Stimulated activated effector memory CD8-positive, alpha-beta T cell treated with anti-CD3 and anti-CD28 coated beads, Interleukin-12 subunit alpha, Interleukin-12 subunit beta, amount 100 ng/mL, for 72 hours (primary cell): ENCODE measurements around the gene FBXO28.

Source experiments
- ATAC-seq: fragments of 150-1000 bp; cut with Tn5 transposase; 2 replicates; pipeline ENCODE4 v1.10.0; 2021
- DNase-seq, 2 donors: peaks; one replicate each; pipeline ENCODE4 v3.0.0; 2021 to 2022; ENCODE audit warnings: low spot score in 2 of 2
- H3K27ac Mint-ChIP-seq: one replicate; pipeline ENCODE4 v1.8.0; 2022; ENCODE audit warnings: mild to moderate bottlenecking, mixed read lengths
- H3K36me3 Mint-ChIP-seq: one replicate; pipeline ENCODE4 v1.8.0; 2022; ENCODE audit warnings: mild to moderate bottlenecking, mixed read lengths
- H3K4me1 Mint-ChIP-seq: one replicate; pipeline ENCODE4 v1.8.0; 2022; ENCODE audit warnings: mixed read lengths
- H3K4me3 Mint-ChIP-seq: one replicate; pipeline ENCODE4 v1.8.0; 2022; ENCODE audit warnings: mild to moderate bottlenecking, mixed read lengths
- H3K9me3 Mint-ChIP-seq: one replicate; pipeline ENCODE4 v1.8.0; 2022; ENCODE audit warnings: mixed read lengths

Gene FBXO28

GRCh38 chr1:224114787-224115175, 870 bp downstream of the FBXO28 start:
- Mint-ChIP-seq H3K4me1 (peaks cover 16% of the 10 kb centered on the region), H3K4me3 (peak overlapping the region; percentile 82), H3K27ac (peak overlapping the region; percentile 91), H3K9me3 (peaks cover 3% of the 10 kb centered on the region), H3K36me3 (peaks cover 32% of the 10 kb centered on the region)
- no peak for ATAC-seq
- no peak for DNase-seq

DNA sequence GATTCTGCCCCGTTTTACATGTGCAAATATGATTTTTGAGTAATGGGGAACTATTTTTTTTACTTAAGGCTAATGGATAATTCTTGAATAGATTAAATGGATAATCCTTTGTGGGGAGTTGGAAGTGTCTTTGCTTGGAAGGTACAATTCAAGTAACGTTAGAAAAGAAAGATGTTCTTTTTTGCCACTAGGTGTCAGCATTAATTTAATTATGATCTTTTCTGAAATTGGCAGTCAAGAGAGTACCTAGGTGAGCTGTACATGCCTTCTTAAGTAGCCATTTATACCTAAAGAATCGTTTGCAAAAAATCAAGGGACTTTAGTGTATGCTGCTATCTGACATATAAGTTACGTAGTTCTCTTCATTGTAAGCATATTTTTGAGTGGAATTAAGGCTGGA, 2.2 kb downstream of the FBXO28 start:
- H3K36me3 Mint-ChIP-seq = peaks cover 42% of the 10 kb centered on the region
- H3K4me1 Mint-ChIP-seq = peaks cover 16% of the 10 kb centered on the region
- DNase-seq (no peak), ATAC-seq (peak; percentile 48)
- peak overlapping the region; percentile 10 for H3K27ac Mint-ChIP-seq
- H3K4me3 Mint-ChIP-seq = peak overlapping the region; percentile 30
- H3K9me3 Mint-ChIP-seq = peaks cover 3% of the 10 kb centered on the region

DNA sequence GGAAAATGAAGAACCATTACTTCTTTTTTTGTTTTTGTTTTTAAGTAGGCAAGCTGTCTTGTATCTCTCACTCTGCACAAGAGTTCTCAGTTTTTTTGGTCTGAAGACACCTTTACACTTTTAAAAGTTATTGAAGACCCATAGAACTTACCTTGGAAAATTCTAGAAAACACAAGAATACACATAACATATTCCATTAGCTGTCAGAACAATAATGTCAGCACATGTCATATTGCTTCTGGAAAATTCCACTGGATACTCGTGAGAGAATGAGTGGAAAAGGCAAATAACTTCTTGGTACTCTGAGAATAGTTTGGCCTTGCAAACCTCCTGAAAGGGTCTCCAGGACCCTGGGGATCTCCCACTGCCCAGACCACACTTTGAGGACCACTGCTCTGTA, 4.8 kb downstream of the FBXO28 start:
- no peak for ATAC-seq
- Mint-ChIP-seq H3K27ac (no peak overlapping the region), H3K4me1 (peaks cover 10% of the 10 kb centered on the region), H3K4me3 (no peak overlapping the region), H3K36me3 (peaks cover 48% of the 10 kb centered on the region), H3K9me3 (no peaks in the 10 kb centered on the region)
- DNase-seq = no peak

DNA sequence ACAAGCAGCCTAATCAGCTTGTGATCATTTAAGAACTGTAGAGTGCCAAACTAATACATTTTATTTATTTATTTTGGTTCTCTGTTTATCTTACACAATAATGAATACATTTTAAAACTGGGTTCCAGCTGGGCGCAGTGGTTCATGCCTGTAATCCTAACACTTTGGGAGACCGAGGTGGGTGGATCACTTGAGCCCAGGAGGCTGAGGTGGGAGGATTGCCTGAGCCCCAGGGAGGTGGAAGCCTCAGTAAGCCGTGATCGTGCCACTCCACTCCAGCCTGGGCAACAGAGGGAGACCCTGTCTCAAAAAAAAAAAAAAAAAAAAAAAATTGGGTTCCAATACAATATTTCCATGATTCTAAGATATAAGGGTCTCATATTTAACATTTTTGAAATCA, 9.2 kb downstream of the FBXO28 start:
- no peak overlapping the region for H3K4me3 Mint-ChIP-seq
- ATAC-seq (no peak), DNase-seq (no peak)
- peaks cover 24% of the 10 kb centered on the region for H3K4me1 Mint-ChIP-seq
- no peak overlapping the region for H3K27ac Mint-ChIP-seq
- peaks cover 61% of the 10 kb centered on the region for H3K36me3 Mint-ChIP-seq
- H3K9me3 Mint-ChIP-seq = no peaks in the 10 kb centered on the region

DNA sequence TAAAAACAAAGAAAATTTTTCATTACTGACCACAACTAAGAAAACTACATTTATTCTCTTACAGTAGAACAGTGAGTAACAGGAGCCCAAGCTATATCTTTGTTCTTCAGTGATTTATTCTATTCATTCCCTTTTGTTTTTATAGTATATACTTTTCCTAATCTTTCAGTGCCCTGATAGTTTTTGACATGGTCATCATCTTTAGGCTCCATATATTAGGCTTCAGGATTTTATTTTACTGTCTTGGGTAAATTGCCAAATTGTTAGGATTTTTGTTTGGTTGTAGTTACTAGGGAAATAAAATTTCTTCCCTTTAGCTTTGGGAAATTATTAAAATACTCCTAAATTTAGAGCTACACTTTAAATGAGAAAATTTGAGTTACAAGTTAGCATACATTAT, 10.3 kb downstream of the FBXO28 start:
- H3K9me3 Mint-ChIP-seq = no peaks in the 10 kb centered on the region
- ATAC-seq (no peak), DNase-seq (no peak)
- H3K4me3 Mint-ChIP-seq = no peak overlapping the region
- peaks cover 51% of the 10 kb centered on the region for H3K36me3 Mint-ChIP-seq
- H3K4me1 Mint-ChIP-seq = peaks cover 24% of the 10 kb centered on the region
- no peak overlapping the region for H3K27ac Mint-ChIP-seq

- Mint-ChIP-seq H3K27ac (no peak overlapping the region), H3K9me3 (no peaks in the 10 kb centered on the region), H3K36me3 (peaks cover 73% of the 10 kb centered on the region), H3K4me3 (no peak overlapping the region), H3K4me1 (peaks cover 19% of the 10 kb centered on the region)
- DNase-seq (no peak), ATAC-seq (no peak)
These were observed 14.3 kb downstream of the FBXO28 start for GRCh38 chr1:224127925-224128819.

- no peak overlapping the region for H3K4me3 Mint-ChIP-seq
- H3K36me3 Mint-ChIP-seq = peaks cover 80% of the 10 kb centered on the region
- DNase-seq = no peak
- H3K4me1 Mint-ChIP-seq = peaks cover 7% of the 10 kb centered on the region
- no peaks in the 10 kb centered on the region for H3K9me3 Mint-ChIP-seq
- no peak overlapping the region for H3K27ac Mint-ChIP-seq
- no peak for ATAC-seq
These were observed 17.3 kb downstream of the FBXO28 start for GRCh38 chr1:224131253-224131652.

- Mint-ChIP-seq H3K27ac (no peak overlapping the region), H3K4me3 (no peak overlapping the region), H3K36me3 (peaks cover 87% of the 10 kb centered on the region), H3K9me3 (no peaks in the 10 kb centered on the region), H3K4me1 (no peaks in the 10 kb centered on the region)
- ATAC-seq (no peak), DNase-seq (no peak)
These were observed 19.0 kb downstream of the FBXO28 start for GRCh38 chr1:224132901-224133300.

GRCh38 chr1:224133741-224134299, 19.9 kb downstream of the FBXO28 start:
- peaks cover 96% of the 10 kb centered on the region for H3K36me3 Mint-ChIP-seq
- H3K9me3 Mint-ChIP-seq = no peaks in the 10 kb centered on the region
- H3K27ac Mint-ChIP-seq = no peak overlapping the region
- no peak for DNase-seq
- H3K4me1 Mint-ChIP-seq = no peaks in the 10 kb centered on the region
- H3K4me3 Mint-ChIP-seq = no peak overlapping the region
- no peak for ATAC-seq

- H3K4me1 Mint-ChIP-seq = no peaks in the 10 kb centered on the region
- no peaks in the 10 kb centered on the region for H3K9me3 Mint-ChIP-seq
- ATAC-seq (no peak), DNase-seq (no peak)
- H3K36me3 Mint-ChIP-seq = peaks cover 99% of the 10 kb centered on the region
- H3K4me3 Mint-ChIP-seq = no peak overlapping the region
- H3K27ac Mint-ChIP-seq = peak overlapping the region; percentile 27
These were observed 23.6 kb downstream of the FBXO28 start for GRCh38 chr1:224137518-224137917.

DNA sequence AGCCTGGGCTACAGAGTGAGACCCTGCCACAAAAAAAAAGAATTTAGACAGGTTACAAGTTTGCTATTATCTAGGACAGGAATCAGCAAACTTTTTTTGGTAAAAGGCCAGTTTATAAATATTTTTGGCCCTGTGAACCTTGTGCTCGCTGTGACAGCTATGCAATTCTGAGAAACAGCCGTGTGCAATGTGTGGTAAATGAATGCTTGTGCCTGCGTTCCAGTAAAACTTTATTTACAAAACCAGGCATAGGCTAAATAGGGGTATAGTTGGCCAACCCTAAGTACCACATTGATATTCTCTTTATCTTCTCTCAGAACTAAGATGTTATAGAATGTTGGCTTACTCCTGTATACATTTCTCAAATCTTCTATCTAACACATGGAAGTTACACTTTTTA, 24.3 kb downstream of the FBXO28 start:
- Mint-ChIP-seq H3K4me1 (no peaks in the 10 kb centered on the region), H3K9me3 (no peaks in the 10 kb centered on the region), H3K27ac (no peak overlapping the region), H3K36me3 (peaks cover 99% of the 10 kb centered on the region), H3K4me3 (no peak overlapping the region)
- ATAC-seq = no peak
- no peak for DNase-seq

GRCh38 chr1:224141693-224142092, 27.8 kb downstream of the FBXO28 start:
- ATAC-seq (peak; percentile 53), DNase-seq (no peak)
- Mint-ChIP-seq H3K4me3 (no peak overlapping the region), H3K36me3 (peaks cover 86% of the 10 kb centered on the region), H3K27ac (no peak overlapping the region), H3K9me3 (no peaks in the 10 kb centered on the region), H3K4me1 (no peaks in the 10 kb centered on the region)

DNA sequence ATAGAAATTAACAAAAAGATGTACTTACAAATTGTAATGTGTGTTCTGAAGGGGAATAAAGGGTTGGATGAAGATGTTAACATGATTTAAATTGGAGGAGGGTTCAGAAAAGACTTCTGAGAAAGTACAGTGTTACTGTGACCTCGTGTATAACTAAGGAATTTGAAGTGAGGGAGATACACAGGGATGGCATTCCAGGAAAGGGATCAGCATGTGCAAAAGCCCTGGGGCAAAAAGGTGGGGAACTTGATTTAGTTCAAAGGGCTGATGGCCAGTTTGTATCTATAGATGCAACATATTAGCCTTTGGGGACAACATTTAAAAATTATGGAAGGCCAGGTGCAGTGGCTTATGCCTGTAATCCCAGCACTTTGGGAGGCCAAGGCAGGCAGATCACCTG, 35.8 kb downstream of the FBXO28 start:
- Mint-ChIP-seq H3K4me1 (peaks cover 12% of the 10 kb centered on the region), H3K36me3 (peaks cover 40% of the 10 kb centered on the region), H3K27ac (no peak overlapping the region), H3K9me3 (no peaks in the 10 kb centered on the region), H3K4me3 (no peak overlapping the region)
- DNase-seq (no peak), ATAC-seq (no peak)

DNA sequence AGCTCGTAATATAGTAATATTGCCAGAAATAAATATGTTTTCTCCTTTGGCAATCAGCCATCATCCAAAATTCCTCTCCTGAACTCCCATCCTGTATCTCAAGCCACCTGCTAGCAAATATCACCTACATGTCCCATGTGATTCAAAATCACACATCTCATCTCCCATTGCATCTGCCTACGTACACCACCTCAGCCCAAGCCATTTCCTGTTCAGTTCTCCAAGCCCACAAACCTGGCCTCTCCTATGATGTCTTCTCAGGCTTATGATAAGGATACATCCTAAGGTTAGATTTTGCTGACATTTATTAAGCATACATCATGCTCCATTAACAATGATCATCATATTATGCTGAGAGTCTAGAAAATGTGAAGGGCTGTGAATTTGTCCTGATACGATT, 37.2 kb downstream of the FBXO28 start:
- H3K27ac Mint-ChIP-seq = peak overlapping the region; percentile 4

GRCh38 chr1:224157316-224157715, 43.4 kb downstream of the FBXO28 start:
- Mint-ChIP-seq H3K36me3 (peaks cover 73% of the 10 kb centered on the region), H3K4me3 (no peak overlapping the region)
- no peak for ATAC-seq

More for the DNA sequence above, 37.2 kb downstream of the FBXO28 start:
- Mint-ChIP-seq H3K4me3 (no peak overlapping the region), H3K36me3 (peaks cover 41% of the 10 kb centered on the region), H3K9me3 (no peaks in the 10 kb centered on the region), H3K4me1 (peaks cover 12% of the 10 kb centered on the region)
- ATAC-seq (no peak), DNase-seq (no peak)

DNA sequence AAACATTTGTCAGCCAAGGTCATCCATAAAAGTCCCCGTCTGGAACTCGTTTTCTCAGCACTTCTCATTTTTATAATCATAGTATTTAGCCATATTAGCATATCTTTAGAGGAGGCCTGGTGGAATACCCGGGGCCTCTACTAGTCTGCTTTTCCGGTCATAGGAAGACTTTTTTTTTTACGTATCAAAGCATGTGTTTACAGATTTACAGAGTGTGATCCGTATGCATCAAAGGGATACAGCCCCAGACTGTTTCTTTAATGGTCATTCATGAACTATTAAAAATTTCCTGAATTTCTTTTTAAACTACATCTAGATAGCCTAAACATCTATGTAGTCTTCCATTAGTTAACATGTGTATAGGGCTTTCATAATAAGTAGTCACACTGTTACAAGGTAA, 45.6 kb downstream of the FBXO28 start:
- DNase-seq = no peak
- H3K9me3 Mint-ChIP-seq = no peaks in the 10 kb centered on the region
- H3K4me1 Mint-ChIP-seq = no peaks in the 10 kb centered on the region
- no peak overlapping the region for H3K4me3 Mint-ChIP-seq
- peaks cover 60% of the 10 kb centered on the region for H3K36me3 Mint-ChIP-seq
- no peak overlapping the region for H3K27ac Mint-ChIP-seq
- ATAC-seq = no peak

More at GRCh38 chr1:224157316-224157715, 43.4 kb downstream of the FBXO28 start:
- H3K27ac Mint-ChIP-seq = no peak overlapping the region
- no peaks in the 10 kb centered on the region for H3K4me1 Mint-ChIP-seq
- no peaks in the 10 kb centered on the region for H3K9me3 Mint-ChIP-seq
- no peak for DNase-seq
